ENCODE measurements around the gene ESR2.
"Not testable (repeated sequence)": the region's sequence is repeated elsewhere in the genome, so short reads cannot be mapped to it uniquely, and the experiment has no call there.

ESR2 gene

DNA sequence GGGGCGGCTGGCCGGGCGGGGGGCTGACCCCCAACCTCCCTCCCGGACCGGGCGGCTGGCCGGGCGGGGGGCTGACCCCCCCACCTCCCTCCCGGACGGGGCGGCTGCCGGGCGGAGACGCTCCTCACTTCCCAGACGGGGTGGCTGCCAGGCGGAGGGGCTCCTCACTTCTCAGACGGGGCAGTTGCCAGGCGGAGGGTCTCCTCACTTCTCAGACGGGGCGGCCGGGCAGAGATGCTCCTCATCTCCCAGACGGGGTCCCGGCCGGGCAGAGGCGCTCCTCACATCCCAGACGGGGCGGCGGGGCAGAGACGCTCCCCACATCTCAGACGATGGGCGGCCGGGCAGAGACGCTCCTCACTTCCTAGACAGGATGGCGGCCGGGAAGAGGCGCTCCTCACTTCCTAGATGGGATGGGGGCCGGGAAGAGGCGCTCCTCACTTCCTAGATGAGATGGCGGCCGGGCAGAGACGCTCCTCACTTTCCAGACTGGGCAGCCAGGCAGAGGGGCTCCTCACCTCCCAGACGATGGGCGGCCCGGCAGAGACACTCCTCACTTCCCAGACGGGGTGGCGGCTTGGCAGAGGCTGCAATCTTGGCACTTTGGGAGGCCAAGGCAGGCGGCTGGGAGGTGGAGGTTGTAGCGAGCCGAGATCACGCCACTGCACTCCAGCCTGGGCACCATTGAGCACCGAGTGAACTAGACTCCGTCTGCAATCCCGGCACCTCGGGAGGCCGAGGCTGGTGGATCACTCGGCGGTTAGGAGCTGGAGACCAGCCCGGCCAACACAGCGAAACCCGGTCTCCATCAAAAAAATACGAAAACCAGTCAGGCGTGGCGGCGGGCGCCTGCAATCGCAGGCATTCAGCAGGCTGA, 256.1 kb downstream of the ESR2 start:
- DNase-seq (ENCODE audit: low read depth): not testable (repeated sequence)

DNA sequence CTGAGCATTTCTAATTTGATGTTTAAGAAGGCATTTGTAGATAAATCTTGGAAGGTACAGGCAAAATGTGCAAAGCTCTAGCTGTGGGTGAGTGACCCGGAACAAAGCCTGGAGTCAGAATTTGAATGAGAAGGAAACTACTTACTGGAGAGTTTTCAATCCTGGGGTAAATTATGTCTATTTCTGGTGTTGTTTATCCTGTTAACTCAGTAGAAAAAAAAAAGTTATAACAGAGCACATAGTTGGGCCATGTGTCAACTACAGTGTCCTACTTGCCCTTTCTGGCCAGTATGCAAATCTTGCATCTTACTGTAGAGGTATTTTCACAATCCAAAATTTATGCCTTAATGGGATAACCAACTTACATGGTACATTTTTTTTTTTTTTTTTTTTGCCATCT, 259.0 kb downstream of the ESR2 start:
- DNase-seq (ENCODE audit: low read depth): no peak

Data from stimulated activated CD8-positive, alpha-beta memory T cell treated with anti-CD3 and anti-CD28 coated beads, Interleukin-15, amount 100 ng/mL, for 24 hours (primary cell).